ENCODE measurements around the gene CLRN1.

DNA sequence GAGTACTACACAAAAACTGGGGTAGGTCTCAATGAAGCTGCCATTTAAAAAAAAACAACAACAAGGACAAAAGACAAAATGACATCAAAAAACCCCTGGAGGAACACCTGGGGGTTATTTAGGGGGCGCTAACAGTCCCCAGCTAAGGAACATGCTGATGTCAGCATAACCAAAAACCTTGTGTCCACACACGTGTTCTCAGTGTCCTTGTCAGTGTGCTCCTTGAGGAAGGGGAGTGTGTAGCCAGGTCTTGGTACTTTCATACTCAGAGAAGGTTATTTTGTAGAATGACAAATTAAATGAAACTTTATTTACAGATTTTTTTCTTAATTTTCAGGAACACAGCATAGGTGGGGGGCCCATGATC is 31.2 kb upstream of the CLRN1 start:
- no peak for TF ChIP-seq EZH2 (IDR thresholded peaks at IDR 0.05; ENCODE audit: low read depth, unreplicated experiment)
- no peak; a peak in 1 of 4 replicates for TF ChIP-seq CTCF (conservative IDR thresholded peaks at IDR 0.05; ENCODE audit: low read depth in 2 of 2)
